BE2C (cell line): Measurements from ENCODE around the gene CACFD1.

Experiments used
- DNase-seq: peaks from one replicate; pipeline ENCODE4 v3.0.0-alpha.2; 2020
- H3K27me3 ChIP-seq: fragments of 250-450 bp; sonication (Bioruptor Pico); 2 replicates; pipeline ENCODE4 v1.5.1; 2020; ENCODE audit warnings: mild to moderate bottlenecking
- H3K36me3 ChIP-seq: fragments of 250-450 bp; sonication (Bioruptor Pico); 2 replicates; pipeline ENCODE4 v1.5.1; 2020; ENCODE audit warnings: mild to moderate bottlenecking
- H3K4me1 ChIP-seq: fragments of 250-450 bp; sonication (Bioruptor Pico); 2 replicates; pipeline ENCODE4 v1.5.1; 2020
- H3K4me3 ChIP-seq: 2 replicates; pipeline ENCODE4 v1.5.1; 2011; ENCODE audit warnings: low read depth, low read length
- H3K9me3 ChIP-seq: fragments of 250-450 bp; sonication (Bioruptor Pico); 2 replicates; pipeline ENCODE4 v1.5.1; 2020
- CTCF ChIP-seq: IDR thresholded peaks from 2 replicates; pipeline ENCODE4 v1.5.1; 2012; ENCODE audit warnings: mild to moderate bottlenecking, low read depth, low read length

Gene CACFD1

GRCh38 chr9:133513214-133514100 is 53.7 kb downstream of the CACFD1 start:
- TF ChIP-seq CTCF: no peak
- H3K27me3 ChIP-seq: no peaks in the 10 kb centered on the region
- no peaks in the 10 kb centered on the region for H3K36me3 ChIP-seq
- no peaks in the 10 kb centered on the region for H3K9me3 ChIP-seq
- peaks cover 36% of the 10 kb centered on the region for H3K4me1 ChIP-seq
- peak overlapping the region; percentile 23 for H3K4me3 ChIP-seq
- peak; percentile 87 for DNase-seq

DNA sequence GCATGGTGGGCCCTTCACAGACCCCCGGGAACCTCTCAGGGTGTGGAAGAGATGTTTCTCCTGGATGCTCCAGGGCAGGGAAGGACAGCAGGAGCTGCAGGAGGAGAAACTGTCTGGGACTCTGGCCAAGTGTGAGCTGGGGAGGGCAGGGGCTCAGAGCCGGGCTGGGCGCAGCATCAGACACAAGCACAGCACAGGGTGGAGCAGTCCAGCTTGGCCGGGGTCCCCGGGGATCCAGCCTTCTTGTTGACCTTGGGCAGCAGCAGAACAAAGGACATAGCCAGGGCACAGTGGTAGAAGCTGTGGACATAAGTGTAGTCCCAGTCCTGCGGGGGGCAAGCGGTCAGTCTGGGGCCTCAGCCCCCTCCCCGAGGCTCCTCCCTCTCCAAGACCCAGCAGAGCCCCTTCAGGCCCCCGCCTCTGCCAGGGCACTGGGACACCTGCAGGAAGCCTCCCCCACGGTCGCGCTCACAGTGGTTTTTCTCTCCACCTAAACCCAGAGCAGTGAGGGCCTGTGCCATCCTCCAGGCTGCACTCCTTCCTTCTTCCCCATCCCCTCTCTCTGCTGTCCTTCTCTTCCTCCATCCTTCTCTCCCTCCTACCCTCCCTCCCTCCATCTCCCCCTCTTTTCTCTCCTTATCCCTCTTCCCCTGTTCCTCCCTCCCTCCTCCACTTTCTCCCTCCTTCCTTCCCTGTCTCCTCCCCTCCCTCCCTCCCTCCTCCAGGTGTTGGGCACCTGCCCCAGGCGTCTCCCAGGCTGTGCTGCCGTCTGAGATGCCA is 54.9 kb downstream of the CACFD1 start:
- no peaks in the 10 kb centered on the region for H3K36me3 ChIP-seq
- no peaks in the 10 kb centered on the region for H3K27me3 ChIP-seq
- peaks cover 28% of the 10 kb centered on the region for H3K4me1 ChIP-seq
- TF ChIP-seq CTCF: no peak
- no peaks in the 10 kb centered on the region for H3K9me3 ChIP-seq
- peak overlapping the region; percentile 9 for H3K4me3 ChIP-seq
- peak; percentile 83 for DNase-seq

DNA sequence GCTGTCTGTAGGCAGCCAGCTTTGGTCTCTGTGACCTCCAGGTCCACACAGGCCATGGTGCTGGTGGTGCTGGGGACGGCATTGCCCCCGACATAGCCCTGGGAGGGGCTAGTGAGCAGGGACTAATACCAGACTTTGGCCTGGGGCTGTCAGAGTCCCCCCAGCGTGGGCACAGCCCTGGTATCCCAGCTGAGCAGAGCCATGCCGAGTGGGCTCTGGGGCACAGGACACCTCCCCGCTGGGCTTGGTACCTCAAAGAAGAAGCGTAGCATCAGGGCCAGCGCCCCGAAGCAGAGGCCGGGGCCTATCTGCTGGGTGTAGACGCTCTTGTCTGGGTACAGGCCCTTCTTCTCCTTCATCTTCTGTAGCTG is 55.4 kb downstream of the CACFD1 start:
- H3K27me3 ChIP-seq: no peaks in the 10 kb centered on the region

DNA sequence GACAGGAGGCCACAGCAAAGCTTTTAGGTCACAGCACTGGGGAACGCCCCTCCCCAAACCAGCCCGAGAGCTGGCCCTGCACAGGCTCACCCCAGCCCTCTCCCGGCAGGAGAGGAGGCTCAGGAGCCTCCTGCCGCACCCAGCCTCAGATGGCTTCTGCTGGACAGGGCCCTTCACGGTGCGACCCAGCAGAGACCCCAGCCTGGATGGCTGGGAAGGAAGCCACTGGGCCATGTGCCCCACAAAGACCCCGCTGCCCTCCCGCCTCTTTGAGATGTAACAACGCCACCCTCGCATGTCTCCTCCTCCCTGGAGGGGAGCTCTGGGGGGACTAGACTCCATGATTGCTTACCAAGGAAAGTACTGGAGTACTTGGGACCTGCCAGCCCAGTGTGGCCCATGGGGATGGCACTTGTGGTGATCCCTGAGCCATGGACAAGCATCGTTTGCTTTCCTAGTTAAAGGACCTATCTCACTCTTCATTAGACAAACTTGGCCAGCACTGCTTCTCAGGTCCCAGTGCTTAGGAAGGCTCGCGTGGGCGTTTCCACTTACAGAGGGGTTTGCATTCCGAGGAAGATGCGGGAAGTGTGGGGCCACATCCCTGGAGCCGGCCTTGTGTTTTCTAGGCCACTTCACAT is 56.0 kb downstream of the CACFD1 start:
- no peak for TF ChIP-seq CTCF
- Histone ChIP-seq H3K4me3 (no peak overlapping the region), H3K36me3 (no peaks in the 10 kb centered on the region), H3K27me3 (no peaks in the 10 kb centered on the region), H3K4me1 (peaks cover 24% of the 10 kb centered on the region), H3K9me3 (no peaks in the 10 kb centered on the region)
- no peak for DNase-seq

More for the DNA sequence above, 55.4 kb downstream of the CACFD1 start:
- Histone ChIP-seq H3K9me3 (no peaks in the 10 kb centered on the region), H3K36me3 (no peaks in the 10 kb centered on the region), H3K4me3 (no peak overlapping the region), H3K4me1 (peaks cover 24% of the 10 kb centered on the region)
- no peak for TF ChIP-seq CTCF
- no peak for DNase-seq

DNA sequence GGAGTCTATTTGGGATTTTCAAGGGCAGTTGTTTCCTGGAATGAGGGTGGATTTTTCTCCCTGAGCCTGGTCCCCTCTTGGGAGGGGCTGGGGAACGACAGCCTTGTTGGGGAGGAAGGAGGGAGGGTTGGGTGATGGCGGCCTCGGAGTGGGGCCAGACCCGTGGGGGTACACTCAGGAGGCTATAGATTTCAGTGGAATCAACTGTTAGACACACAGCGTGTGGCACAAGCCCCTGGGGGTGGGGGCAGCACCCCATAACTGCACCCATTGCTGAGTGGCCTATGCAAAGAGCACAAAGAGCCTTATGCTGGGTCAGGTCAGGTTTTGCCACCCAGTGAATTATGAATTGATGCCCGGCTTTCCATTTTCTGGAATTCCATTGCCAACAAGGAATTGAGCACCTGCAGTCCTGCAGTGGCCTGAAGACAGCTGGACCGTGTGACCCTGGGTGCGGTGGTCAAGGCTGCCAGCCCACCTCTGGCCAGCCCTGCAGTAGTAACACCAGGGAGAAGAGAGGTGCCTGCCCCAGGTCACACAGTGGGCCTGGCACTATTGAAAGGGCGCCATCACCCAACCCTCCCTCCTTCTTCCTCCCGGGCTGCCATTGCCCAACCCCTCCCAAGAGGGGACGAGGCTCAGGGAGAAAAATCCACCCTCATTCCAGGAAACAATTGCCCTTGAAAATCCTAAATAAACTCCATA is 56.6 kb downstream of the CACFD1 start:
- no peak for TF ChIP-seq CTCF
- Histone ChIP-seq H3K36me3 (no peaks in the 10 kb centered on the region), H3K4me1 (peaks cover 27% of the 10 kb centered on the region), H3K4me3 (no peak overlapping the region), H3K9me3 (no peaks in the 10 kb centered on the region), H3K27me3 (no peaks in the 10 kb centered on the region)
- DNase-seq: no peak
